ENCODE results near the gene RPL3.

DNA sequence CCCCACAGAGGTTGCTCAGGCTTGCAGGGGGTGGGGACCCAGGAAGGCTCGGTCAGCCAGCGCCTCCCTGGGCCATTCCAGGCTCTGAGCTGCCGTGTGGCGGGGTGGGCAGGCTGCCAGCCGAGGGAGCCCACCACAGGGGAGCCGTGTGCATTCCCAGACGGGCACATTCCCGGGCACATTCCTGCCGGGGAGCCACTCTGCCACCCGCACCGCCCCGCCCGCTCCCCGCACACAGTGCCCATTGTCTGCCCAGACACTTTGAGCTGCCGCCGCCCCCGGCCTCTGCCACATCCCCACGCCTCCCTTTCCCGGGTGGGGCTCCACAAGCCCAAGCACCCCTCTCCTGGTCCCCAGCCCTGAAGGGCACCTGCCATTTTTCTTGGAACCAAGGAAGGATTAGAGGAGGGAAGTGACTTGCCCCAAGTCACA lies 27.4 kb downstream of the RPL3 start:
- TF ChIP-seq POLR2AphosphoS5 (IDR thresholded peaks at IDR 0.05; ENCODE audit: low read depth, low read length), result no peak
- no peak for TF ChIP-seq POLR2A (IDR thresholded peaks at IDR 0.05; ENCODE audit: low read depth, low read length)
- TF ChIP-seq TAF1 (IDR thresholded peaks at IDR 0.05; ENCODE audit: low read depth, low read length), result no peak

Data from GM12891 (cell line).